Left forelimb (tissue), 1 donor: ENCODE measurements around the gene MED28.
"Not testable (repeated sequence)": the region's sequence is repeated elsewhere in the genome, so short reads cannot be mapped to it uniquely, and the experiment has no call there.

ENCODE experiments used
- DNase-seq: peaks from one replicate; pipeline ENCODE4 v3.0.0-alpha.2; 2018; ENCODE audit warnings: low spot score

MED28 gene

GRCh38 chr4:17618926-17619325 is 4.5 kb downstream of the MED28 start:
- no peak for DNase-seq

GRCh38 chr4:17619416-17620105 is 5.1 kb downstream of the MED28 start:
- DNase-seq, result no peak

- DNase-seq, result peak; percentile 25
Measured at GRCh38 chr4:17623451-17624001, 9.1 kb downstream of the MED28 start.

GRCh38 chr4:17624821-17625220 is 10.4 kb downstream of the MED28 start:
- DNase-seq, result no peak

- peak; percentile 17 for DNase-seq
Measured at GRCh38 chr4:17630228-17630627, 15.8 kb downstream of the MED28 start.

- no peak for DNase-seq
Measured at GRCh38 chr4:17633600-17633999, 19.2 kb downstream of the MED28 start.

- no peak for DNase-seq
Measured at GRCh38 chr4:17635056-17635455, 20.6 kb downstream of the MED28 start.

GRCh38 chr4:17636341-17636695 is 21.9 kb downstream of the MED28 start:
- DNase-seq, result no peak

GRCh38 chr4:17636696-17637622 is 22.5 kb downstream of the MED28 start:
- peak; percentile 79 for DNase-seq

- no peak for DNase-seq
Measured at GRCh38 chr4:17639136-17639535, 24.7 kb downstream of the MED28 start.

- DNase-seq, result no peak
Measured at GRCh38 chr4:17642398-17642783, 27.9 kb downstream of the MED28 start.

- DNase-seq, result peak; percentile 2
Measured at GRCh38 chr4:17646693-17647092, 32.3 kb downstream of the MED28 start.

- peak; percentile 46 for DNase-seq
Measured at GRCh38 chr4:17647176-17647806, 32.9 kb downstream of the MED28 start.

- DNase-seq, result peak; percentile 4
Measured at GRCh38 chr4:17647927-17648326, 33.5 kb downstream of the MED28 start.

GRCh38 chr4:17650406-17650805 is 36.0 kb downstream of the MED28 start:
- DNase-seq, result no peak

- DNase-seq, result no peak
Measured at GRCh38 chr4:17654701-17655100, 40.3 kb downstream of the MED28 start.

- no peak for DNase-seq
Measured at GRCh38 chr4:17657090-17657489, 42.6 kb downstream of the MED28 start.

- DNase-seq, result no peak
Measured at GRCh38 chr4:17657849-17658248, 43.4 kb downstream of the MED28 start.

GRCh38 chr4:17659196-17659595 is 44.8 kb downstream of the MED28 start:
- not testable (repeated sequence) for DNase-seq

GRCh38 chr4:17662694-17663093 is 48.3 kb downstream of the MED28 start:
- DNase-seq, result no peak

GRCh38 chr4:17664755-17665154 is 50.3 kb downstream of the MED28 start:
- DNase-seq, result no peak

GRCh38 chr4:17665346-17665745 is 50.9 kb downstream of the MED28 start:
- no peak for DNase-seq

- DNase-seq, result no peak
Measured at GRCh38 chr4:17665852-17666251, 51.4 kb downstream of the MED28 start.
